ENCODE results near the gene DOCK11.

DNA sequence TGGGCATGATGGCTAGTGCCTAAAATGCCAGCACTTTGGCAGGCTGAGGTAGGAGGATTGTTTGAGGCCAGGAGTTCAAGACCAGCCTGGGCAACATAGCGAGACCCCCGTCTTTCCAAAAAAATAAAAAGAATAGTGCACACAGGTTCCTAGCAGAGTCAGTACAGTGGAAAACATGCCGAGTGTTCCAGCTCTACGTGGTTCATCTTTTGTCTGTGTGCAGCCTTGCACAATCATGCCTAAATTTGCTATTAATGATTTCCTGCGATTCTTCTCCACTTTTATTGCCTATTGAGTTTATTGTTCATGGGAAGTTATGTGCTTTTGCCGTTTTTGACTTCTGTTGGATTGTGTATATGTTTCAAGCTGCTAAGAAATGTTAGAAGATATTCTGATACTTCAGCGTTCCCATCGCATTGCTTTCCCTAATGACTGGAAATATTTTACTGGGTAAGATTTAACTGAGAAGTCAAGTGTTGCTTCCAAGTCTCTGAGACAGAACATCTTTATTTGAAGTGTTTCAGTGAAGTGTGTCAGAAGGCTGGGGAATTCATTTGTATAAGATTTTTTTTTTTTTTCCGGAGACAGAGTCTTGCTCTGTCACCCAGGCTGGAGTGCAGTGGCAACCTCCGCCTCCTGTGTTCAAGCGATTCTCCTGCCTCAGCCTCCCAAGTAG is 11.3 kb downstream of the DOCK11 start:
- TF ChIP-seq, protein P1, sequence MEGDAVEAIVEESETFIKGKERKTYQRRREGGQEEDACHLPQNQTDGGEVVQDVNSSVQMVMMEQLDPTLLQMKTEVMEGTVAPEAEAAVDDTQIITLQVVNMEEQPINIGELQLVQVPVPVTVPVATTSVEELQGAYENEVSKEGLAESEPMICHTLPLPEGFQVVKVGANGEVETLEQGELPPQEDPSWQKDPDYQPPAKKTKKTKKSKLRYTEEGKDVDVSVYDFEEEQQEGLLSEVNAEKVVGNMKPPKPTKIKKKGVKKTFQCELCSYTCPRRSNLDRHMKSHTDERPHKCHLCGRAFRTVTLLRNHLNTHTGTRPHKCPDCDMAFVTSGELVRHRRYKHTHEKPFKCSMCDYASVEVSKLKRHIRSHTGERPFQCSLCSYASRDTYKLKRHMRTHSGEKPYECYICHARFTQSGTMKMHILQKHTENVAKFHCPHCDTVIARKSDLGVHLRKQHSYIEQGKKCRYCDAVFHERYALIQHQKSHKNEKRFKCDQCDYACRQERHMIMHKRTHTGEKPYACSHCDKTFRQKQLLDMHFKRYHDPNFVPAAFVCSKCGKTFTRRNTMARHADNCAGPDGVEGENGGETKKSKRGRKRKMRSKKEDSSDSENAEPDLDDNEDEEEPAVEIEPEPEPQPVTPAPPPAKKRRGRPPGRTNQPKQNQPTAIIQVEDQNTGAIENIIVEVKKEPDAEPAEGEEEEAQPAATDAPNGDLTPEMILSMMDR (IDR thresholded peaks at IDR 0.05; ENCODE audit: insufficient read depth, low read length), result no peak
- TF ChIP-seq GABPA (IDR thresholded peaks at IDR 0.05; ENCODE audit: low read depth), result no peak
- TF ChIP-seq POLR2AphosphoS5 (IDR thresholded peaks at IDR 0.05; ENCODE audit: low read depth), result no peak
